Adrenal gland (tissue), 19 donors: ENCODE data around the gene NABP2. TPM values are rescaled to one million over a fixed set of nuclear protein-coding genes. Genes with fewer than 3 reads are reported as not detected.

Source experiments
- DNase-seq, 7 donors: peaks; one replicate each; pipeline ENCODE4 v3.0.0-alpha.2; 2019 to 2020
- H3K27ac ChIP-seq, 5 donors: fragments of 200-600 bp; sonication (generic) in 4 of 5; 1 replicate in 3 of 5; 2 replicates in 2 of 5; pipeline versions ENCODE4 v1.5.1 to v1.8.0; 2016 to 2020; ENCODE audit warnings: mild to moderate bottlenecking in 1 of 5
- H3K27me3 ChIP-seq: fragments of 200-600 bp; 2 replicates; pipeline ENCODE4 v1.8.0; 2021
- H3K36me3 ChIP-seq, 2 donors: fragments of 200-600 bp; replicated peaks in 1 of 2; 1 replicate in 1 of 2; 2 replicates in 1 of 2; pipeline versions ENCODE4 v1.5.1 to v1.8.0; 2018 to 2022
- H3K4me1 ChIP-seq, 2 donors: fragments of 200-600 bp; replicated peaks in 1 of 2; 1 replicate in 1 of 2; 2 replicates in 1 of 2; pipeline versions ENCODE4 v1.5.1 to v1.8.0; 2018 to 2021
- H3K4me3 ChIP-seq, 4 donors: fragments of 200-600 bp; sonication (generic) in 3 of 4; one replicate each; pipeline ENCODE4 v1.5.1; 2016 to 2018
- H3K9me3 ChIP-seq, 3 donors: fragments of 200-600 bp; sonication (generic) in 1 of 3; replicated peaks in 1 of 3; 1 replicate in 2 of 3; 2 replicates in 1 of 3; pipeline versions ENCODE4 v1.5.1 to v1.8.0; 2016 to 2021
- CTCF ChIP-seq, 6 experiments: fragments of 450-650 bp in 4 of 6; fragments of 200-600 bp in 2 of 6; sonication (generic) in 1 of 6; IDR thresholded peaks; 1 replicate in 5 of 6; 2 replicates in 1 of 6; pipeline versions ENCODE4 v1.5.1 to v1.8.0; 2016 to 2021; ENCODE audit warnings: antibody characterized with exemption in 6 of 6, mild to moderate bottlenecking in 2 of 6, moderate library complexity in 1 of 6
- POLR2A ChIP-seq, 2 donors: fragments of 450-650 bp; IDR thresholded peaks; one replicate each; pipeline ENCODE4 v1.6.1; 2017; ENCODE audit warnings: antibody characterized with exemption in 2 of 2, mild to moderate bottlenecking in 2 of 2, moderate library complexity in 1 of 2
- WGBS, 4 donors: extraction: QIAGEN DNeasy Blood & Tissue Kit in 2 of 4; methylation state at CpG; one replicate each; pipeline versions ENCODE4 v1.1.5 to v1.1.7; 2013 to 2017; 5-methylcytosine and 5-hydroxymethylcytosine counted together
- intact Hi-C, 2 donors: fragments of 100-400 bp; cut with DNase I; formaldehyde crosslinking; loops; one replicate each; pipeline versions ENCODE4 v1.14.1 to v1.15.0; 2022 to 2023
- long read RNA-seq, 10 donors: library from polyadenylated mRNA in 3 of 10; unstranded in 2 of 10; stranded (forward) in 1 of 10; transcript quantifications; one replicate each; pipeline ENCODE4 v2.0.0 and lab custom pipeline, GENCODE V29; 2021 to 2026
- polyA plus RNA-seq, 3 donors: library from polyadenylated mRNA; stranded (reverse); fragments of 200-250 nt in 2 of 3; fragments of 350-450 nt in 1 of 3; fragmentation: Illumina TruSeq in 1 of 3; extraction: RNeasy Lipid Tissue Mini Kit (QIAGEN cat#74804) in 1 of 3; gene quantifications; one replicate each; pipeline ENCODE4 v1.2.3, GENCODE V29; 2013 to 2014
- total RNA-seq, 9 donors: library from RNA; depleted of rRNA in 4 of 9; stranded (reverse); fragments of >200 nt in 4 of 9; fragments of 120-200 nt in 1 of 9; fragmentation: NEBNext Ultra II Directional in 1 of 9; extraction: Animal tissue kit (Norgen Biotek cat#: 25700) in 1 of 9; gene quantifications; one replicate each; pipeline versions ENCODE4 v1.1.0 to v1.2.4, GENCODE V29; 2013 to 2023
- donor health status: healthy with polysubstance abuse.
- donor health status: Bipolar disorder and iron deficiency.
- donor health status: DM: yes; HTN: yes; CAD: no.
- donor health status: DM: no; HTN: no; CAD: no.
- donor health status: DM: no; HTN: no; CAD: no.
- donor health status: DM: yes; HTN: yes; CAD: no.

Gene NABP2
- total RNA-seq: 10 to 100 TPM; 23.8 to 55.4 (median 48.4) TPM
- polyA plus RNA-seq: 10 to 100 TPM; 24.6 to 48.3 (median 39.7) TPM
- long read RNA-seq, donor 1, transcript NABP2-201 (7 exons, 1,417 nt): major isoform, 12 of 35 reads
- long read RNA-seq, donor 1, partial matches to known transcripts: 17 of 35 reads
- long read RNA-seq, donor 1, other reads (novel, unspliced or antisense): 0 of 35 reads
- long read RNA-seq, donor 2, transcript NABP2-201 (7 exons, 1,417 nt): major isoform, 9 of 19 reads
- long read RNA-seq, donor 2, partial matches to known transcripts: 7 of 19 reads
- long read RNA-seq, donor 2, other reads (novel, unspliced or antisense): 0 of 19 reads
- long read RNA-seq, donor 3, transcript NABP2-201 (7 exons, 1,417 nt): major isoform, 10 of 12 reads
- long read RNA-seq, donor 3, partial matches to known transcripts: 0 of 12 reads
- long read RNA-seq, donor 3, other reads (novel, unspliced or antisense): 0 of 12 reads
- long read RNA-seq, donor 4, transcript NABP2-201 (7 exons, 1,417 nt): major isoform, 26 of 37 reads
- long read RNA-seq, donor 4, partial matches to known transcripts: 1 of 37 reads
- long read RNA-seq, donor 4, other reads (novel, unspliced or antisense): 3 of 37 reads
- long read RNA-seq, donor 5, transcript NABP2-203 (6 exons, 1,775 nt): minor isoform, 10 of 65 reads
- long read RNA-seq, donor 5, transcript NABP2-201 (7 exons, 1,417 nt): major isoform, 48 of 65 reads
- long read RNA-seq, donor 5, partial matches to known transcripts: 1 of 65 reads
- long read RNA-seq, donor 5, other reads (novel, unspliced or antisense): 4 of 65 reads
- long read RNA-seq, donor 6, transcript NABP2-201 (7 exons, 1,417 nt): major isoform, 16 of 22 reads
- long read RNA-seq, donor 6, partial matches to known transcripts: 0 of 22 reads
- long read RNA-seq, donor 6, other reads (novel, unspliced or antisense): 3 of 22 reads
- long read RNA-seq, donor 7, transcript NABP2-201 (7 exons, 1,417 nt): major isoform, 6 of 6 reads
- long read RNA-seq, donor 7, partial matches to known transcripts: 0 of 6 reads
- long read RNA-seq, donor 7, other reads (novel, unspliced or antisense): 0 of 6 reads
- long read RNA-seq, donor 8, transcript NABP2-201 (7 exons, 1,417 nt): major isoform, 19 of 33 reads
- long read RNA-seq, donor 8, partial matches to known transcripts: 9 of 33 reads
- long read RNA-seq, donor 8, other reads (novel, unspliced or antisense): 0 of 33 reads
- long read RNA-seq, donor 9, transcript NABP2-201 (7 exons, 1,417 nt): major isoform, 5 of 5 reads
- long read RNA-seq, donor 9, partial matches to known transcripts: 0 of 5 reads
- long read RNA-seq, donor 9, other reads (novel, unspliced or antisense): 0 of 5 reads
- long read RNA-seq, donor 10, transcript NABP2-201 (7 exons, 1,417 nt): major isoform, 8 of 21 reads
- long read RNA-seq, donor 10, partial matches to known transcripts: 8 of 21 reads
- long read RNA-seq, donor 10, other reads (novel, unspliced or antisense): 0 of 21 reads

DNA sequence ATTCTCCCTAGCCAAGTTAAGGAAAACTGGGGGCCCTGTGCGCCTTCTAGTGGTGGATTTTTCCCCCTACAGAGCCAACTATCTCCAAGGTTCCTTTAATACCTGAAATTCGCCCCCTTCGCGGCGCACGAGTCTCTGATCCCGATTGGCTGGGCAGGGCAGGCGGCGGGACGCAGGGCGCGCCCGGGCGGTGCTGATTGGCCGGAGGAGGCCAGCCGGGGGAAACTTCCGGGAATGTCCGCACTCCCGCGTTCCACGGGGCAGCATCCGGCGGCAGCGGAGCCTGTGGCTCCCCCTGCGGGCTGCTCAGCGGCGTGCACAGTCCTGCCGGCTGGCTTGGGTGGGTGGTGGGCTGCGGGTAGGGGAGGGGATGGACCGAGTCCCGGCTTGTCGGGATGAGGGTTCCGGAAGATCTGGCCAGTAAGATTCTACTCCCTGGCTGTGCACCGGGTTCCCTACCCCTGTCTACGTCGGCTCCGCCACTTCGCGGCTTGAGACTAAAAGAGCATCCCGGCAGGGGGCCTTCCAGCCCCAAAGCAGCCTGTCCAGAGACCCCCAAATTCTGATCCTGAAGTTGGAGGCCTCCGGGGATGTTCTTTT is at the start of gene NABP2:
Gene NABP2, plus strand, starts transcription at position 241 of the 600 bp plus-strand sequence. CDS start 515 bp downstream, outside the sequence.
- peaks cover 18 to 42% of the 10 kb centered on the region in 2 donors for H3K4me1 ChIP-seq
- 0 to 1% (median 1%) methylated on average over 14 to 41 of the region's 41 CpGs for WGBS, 4 donors
- no peaks in the 10 kb centered on the region for H3K9me3 ChIP-seq
- no peaks in the 10 kb centered on the region for H3K36me3 ChIP-seq
- intact Hi-C loops: loop anchor here in 1 of 2 donors (5.0 kb wide), 1 partner anchor 33 kb away; the partner anchor contains the start of gene ANKRD52
- peak; percentile 81 to 93 (median 84) for TF ChIP-seq CTCF (IDR thresholded peaks at IDR 0.05)
- peak in 1 of 2 donors; percentile 59 for TF ChIP-seq POLR2A (IDR thresholded peaks at IDR 0.05)
- no peaks in the 10 kb centered on the region for H3K27me3 ChIP-seq
- DNase-seq: peak; percentile 96 to 99 (median 98)
- H3K4me3 ChIP-seq: peak within 1 kb of the TSS in 3 of 4 donors; percentile 32 to 69 (median 56)
- H3K27ac ChIP-seq: peak within 1 kb of the TSS; percentile 10 to 99 (median 67)

DNA sequence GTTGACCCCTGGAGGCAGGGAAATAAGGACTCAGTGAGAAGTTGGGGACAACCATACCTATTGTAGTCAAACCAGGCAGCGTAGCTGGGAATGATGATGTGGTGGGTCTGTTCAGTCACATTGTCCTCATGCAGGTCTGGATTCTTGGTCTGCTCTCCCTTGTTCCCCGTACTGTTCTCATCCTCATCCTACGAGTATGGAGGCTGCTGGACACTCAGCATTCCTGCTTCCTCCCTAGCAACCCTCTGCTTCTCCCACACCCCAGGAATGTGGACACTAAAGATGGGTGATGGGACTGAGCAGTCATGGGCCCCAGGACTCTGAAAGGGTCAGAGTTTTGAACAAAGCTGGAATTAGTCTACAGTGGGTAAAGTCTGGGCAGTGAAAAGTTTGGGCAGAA is 45.8 kb upstream of the NABP2 start:
- WGBS, 4 donors: 87 to 96% (median 90%) methylated on average over 3 of the region's 3 CpGs
- Histone ChIP-seq H3K4me1 (no peaks in the 10 kb centered on the region), H3K36me3 (peaks cover 0 to 96% of the 10 kb centered on the region in 2 donors), H3K27me3 (no peaks in the 10 kb centered on the region), H3K4me3 (no peak overlapping the region), H3K27ac (no peak overlapping the region), H3K9me3 (no peaks in the 10 kb centered on the region)
- intact Hi-C loops: no loop called here
- TF ChIP-seq CTCF (IDR thresholded peaks at IDR 0.05): no peak
- TF ChIP-seq POLR2A (IDR thresholded peaks at IDR 0.05): no peak
- no peak for DNase-seq

GRCh38 chr12:56186957-56187356 is 37.2 kb upstream of the NABP2 start:
- no peak for DNase-seq
- no peak overlapping the region for H3K27ac ChIP-seq
- peaks cover 16 to 25% of the 10 kb centered on the region in 2 donors for H3K4me1 ChIP-seq
- H3K9me3 ChIP-seq: no peaks in the 10 kb centered on the region
- no peaks in the 10 kb centered on the region for H3K27me3 ChIP-seq
- intact Hi-C loops: no loop called here
- TF ChIP-seq POLR2A (IDR thresholded peaks at IDR 0.05) (no peak), CTCF (IDR thresholded peaks at IDR 0.05) (no peak)
- peaks cover 0 to 41% of the 10 kb centered on the region in 2 donors for H3K36me3 ChIP-seq
- H3K4me3 ChIP-seq: no peak overlapping the region
- 39 to 68% (median 47%) methylated on average over 2 of the region's 2 CpGs for WGBS, 4 donors
